ENCODE results near the gene MRO.
"Not testable (repeated sequence)": the region's sequence is repeated elsewhere in the genome, so short reads cannot be mapped to it uniquely, and the experiment has no call there.

- TF ChIP-seq CTCF (IDR thresholded peaks at IDR 0.05 in 2 of 3, conservative IDR thresholded peaks at IDR 0.05 in 1 of 3; ENCODE audit: borderline replicate concordance in 1 of 3, insufficient read depth in 1 of 3, low read depth in 2 of 3, low read length in 2 of 3); EZH2 (IDR thresholded peaks at IDR 0.05); FOSL1 (IDR thresholded peaks at IDR 0.05; ENCODE audit: low read depth); POLR2A (IDR thresholded peaks at IDR 0.05; ENCODE audit: borderline replicate concordance, extremely low read depth, insufficient read depth, insufficient read length); JUND (IDR thresholded peaks at IDR 0.05); POLR2AphosphoS5 (IDR thresholded peaks at IDR 0.05; ENCODE audit: low read depth, low read length); EZH2phosphoT487 (IDR thresholded peaks at IDR 0.05; ENCODE audit: borderline replicate concordance): not testable (repeated sequence)
Measured at GRCh38 chr18:50857166-50857565, 37.4 kb upstream of the MRO start.

Measured in HCT116 (cell line).